HS-5 (cell line): ENCODE data around the gene MAP2K4.

Experiments used
- DNase-seq: peaks from one replicate; pipeline ENCODE4 v3.0.0-alpha.2; 2012; ENCODE audit warnings: low read depth

MAP2K4 gene

GRCh38 chr17:12089809-12090384 lies 69.2 kb downstream of the MAP2K4 start:
- DNase-seq = peak; percentile 35

GRCh38 chr17:12094336-12094735 lies 73.7 kb downstream of the MAP2K4 start:
- no peak for DNase-seq

DNA sequence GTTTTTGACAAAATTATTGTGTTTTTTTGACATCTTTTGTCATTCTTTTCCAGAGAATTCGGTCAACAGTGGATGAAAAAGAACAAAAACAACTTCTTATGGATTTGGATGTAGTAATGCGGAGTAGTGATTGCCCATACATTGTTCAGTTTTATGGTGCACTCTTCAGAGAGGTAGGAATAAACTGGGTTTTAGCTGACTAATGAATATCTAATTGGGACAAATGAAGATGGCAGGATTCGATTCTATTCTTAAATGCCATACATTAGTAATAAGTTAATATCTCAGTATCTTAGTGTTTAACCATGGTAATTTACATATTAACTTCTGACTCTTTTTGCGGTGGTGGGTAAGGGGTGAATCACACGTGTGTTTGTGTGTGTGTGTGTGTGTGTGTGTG lies 74.8 kb downstream of the MAP2K4 start:
- no peak for DNase-seq

DNA sequence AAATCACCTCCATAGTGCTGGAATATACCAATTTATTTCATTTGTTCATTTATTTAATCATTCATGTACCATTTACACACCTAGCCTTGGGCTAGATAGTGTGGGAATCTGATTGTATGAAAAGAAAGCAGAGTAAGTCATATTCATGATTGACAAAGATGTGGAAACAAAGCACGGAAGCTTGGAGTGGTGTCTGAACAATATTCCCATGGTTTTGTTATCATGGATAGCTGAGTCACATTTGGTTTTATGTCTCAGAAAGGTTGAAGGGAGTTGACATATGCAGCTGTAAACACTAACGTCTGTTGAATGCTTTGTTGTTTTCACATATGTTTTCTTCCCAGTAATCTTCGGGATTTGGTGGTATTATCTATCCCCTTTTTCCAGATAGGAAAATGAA lies 76.6 kb downstream of the MAP2K4 start:
- no peak for DNase-seq

GRCh38 chr17:12098568-12098967 lies 77.9 kb downstream of the MAP2K4 start:
- DNase-seq = no peak

- no peak for DNase-seq
Observed at GRCh38 chr17:12099412-12099811, 78.7 kb downstream of the MAP2K4 start.

GRCh38 chr17:12104831-12105230 lies 84.2 kb downstream of the MAP2K4 start:
- no peak for DNase-seq

DNA sequence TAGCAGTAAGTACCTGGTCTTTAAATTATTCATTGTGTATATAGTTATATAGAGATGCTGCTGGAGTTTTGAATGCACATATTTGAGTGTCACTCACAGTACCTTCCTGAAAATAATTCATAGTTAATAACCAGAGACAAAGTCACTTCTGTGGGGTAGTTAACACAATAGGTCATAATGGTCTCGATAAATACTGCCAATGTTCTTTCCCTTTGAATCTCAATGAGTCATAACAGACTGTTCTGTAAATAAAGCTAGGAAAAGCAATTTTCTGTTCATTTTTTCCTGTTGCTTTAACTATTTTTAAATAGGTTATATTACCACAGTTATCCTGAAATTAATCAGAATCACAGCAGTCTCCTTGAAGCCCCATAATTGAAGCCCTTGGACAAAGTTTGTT lies 87.2 kb downstream of the MAP2K4 start:
- DNase-seq = no peak

DNA sequence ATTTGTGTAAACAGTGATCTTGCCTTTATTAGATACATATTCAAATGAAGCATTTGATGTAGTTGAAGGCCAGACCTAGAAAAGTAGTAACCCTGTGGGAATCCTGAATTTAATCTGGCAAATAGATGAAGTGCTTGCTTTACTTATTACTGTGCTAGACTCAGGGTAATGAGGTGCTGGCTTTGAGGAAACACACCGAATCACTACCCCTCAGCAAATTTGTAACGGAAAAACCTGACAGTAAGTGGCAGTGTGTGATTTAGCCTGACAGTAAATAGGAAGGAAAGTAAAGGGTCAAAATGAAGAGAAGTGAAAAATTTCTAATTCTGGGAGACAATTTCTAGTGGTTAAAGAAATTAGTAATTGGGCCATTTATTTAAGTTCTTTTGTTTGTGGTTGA lies 90.2 kb downstream of the MAP2K4 start:
- no peak for DNase-seq

DNA sequence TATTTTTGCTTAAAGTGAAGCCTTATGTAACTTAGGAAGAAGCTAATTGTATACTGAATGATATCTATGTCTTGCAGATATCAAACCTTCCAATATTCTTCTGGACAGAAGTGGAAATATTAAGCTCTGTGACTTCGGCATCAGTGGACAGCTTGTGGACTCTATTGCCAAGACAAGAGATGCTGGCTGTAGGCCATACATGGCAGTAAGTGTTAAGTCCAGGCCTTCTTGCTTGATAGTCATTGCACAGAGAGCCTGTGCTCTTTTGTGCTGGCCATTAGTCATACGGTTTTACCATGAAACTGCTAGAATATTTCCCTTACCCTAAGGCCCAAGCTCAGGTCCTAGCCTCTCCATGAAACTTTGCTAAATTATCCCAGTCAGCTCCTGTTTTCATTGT lies 92.5 kb downstream of the MAP2K4 start:
- DNase-seq = no peak

- no peak for DNase-seq
Observed at GRCh38 chr17:12114686-12115418, 94.2 kb downstream of the MAP2K4 start.

DNA sequence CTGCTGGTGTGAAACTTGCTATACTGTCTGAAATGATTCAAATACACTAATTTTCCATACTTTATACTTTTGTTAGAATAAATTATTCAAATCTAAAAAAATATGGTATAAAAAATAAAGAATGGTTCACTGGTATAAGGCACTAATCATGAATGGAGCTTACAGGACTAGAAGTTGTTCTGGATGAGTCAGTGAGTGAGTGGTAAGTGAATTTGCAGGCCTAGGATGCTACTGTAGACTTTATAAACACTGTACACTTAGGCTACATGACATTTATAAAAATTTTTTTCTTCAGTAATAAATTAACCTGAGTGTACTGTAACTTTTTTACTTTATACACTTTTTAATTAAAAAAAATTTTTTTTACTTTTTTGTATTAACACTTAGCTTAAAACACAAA lies 95.5 kb downstream of the MAP2K4 start:
- no peak for DNase-seq

- no peak for DNase-seq
Observed at GRCh38 chr17:12118617-12119016, 97.9 kb downstream of the MAP2K4 start.

GRCh38 chr17:12122075-12122474 lies 101.4 kb downstream of the MAP2K4 start:
- no peak for DNase-seq

- DNase-seq = no peak
Observed at GRCh38 chr17:12127177-12127576, 106.5 kb downstream of the MAP2K4 start.

- DNase-seq = no peak
Observed at GRCh38 chr17:12127667-12128066, 107.0 kb downstream of the MAP2K4 start.

DNA sequence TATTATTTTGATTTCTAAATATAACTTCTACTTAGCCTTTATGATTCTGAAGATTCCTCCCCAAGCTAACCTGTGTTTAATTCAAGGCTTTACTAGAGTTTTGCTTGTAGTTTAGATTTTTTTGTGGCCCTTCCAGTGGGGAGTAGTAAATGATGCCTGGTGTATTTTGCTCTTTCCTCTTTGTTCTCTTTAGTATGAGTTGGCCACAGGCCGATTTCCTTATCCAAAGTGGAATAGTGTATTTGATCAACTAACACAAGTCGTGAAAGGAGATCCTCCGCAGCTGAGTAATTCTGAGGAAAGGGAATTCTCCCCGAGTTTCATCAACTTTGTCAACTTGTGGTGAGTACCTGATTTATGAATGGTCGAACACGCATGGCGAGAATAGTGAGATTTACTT lies 108.3 kb downstream of the MAP2K4 start:
- DNase-seq = no peak

- no peak for DNase-seq
Observed at GRCh38 chr17:12133183-12133582, 112.5 kb downstream of the MAP2K4 start.

DNA sequence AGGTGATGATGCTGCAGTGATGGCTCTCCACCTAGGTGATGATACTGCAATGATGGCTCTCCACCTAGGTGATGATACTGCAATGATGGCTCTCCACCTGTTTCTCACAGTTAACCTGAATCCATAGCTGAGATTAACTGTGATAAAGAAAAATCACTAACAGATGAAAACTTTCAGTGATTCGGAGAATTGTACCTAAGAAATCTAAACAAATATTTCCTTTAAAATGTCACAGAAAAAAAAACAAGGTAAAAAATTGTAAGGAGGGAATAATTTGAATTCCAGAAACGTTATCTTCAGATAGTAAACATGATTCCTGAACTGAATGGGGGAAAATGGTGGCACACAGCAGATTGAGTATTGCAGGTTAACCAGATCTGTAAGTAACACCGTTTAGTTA lies 113.4 kb downstream of the MAP2K4 start:
- no peak for DNase-seq

DNA sequence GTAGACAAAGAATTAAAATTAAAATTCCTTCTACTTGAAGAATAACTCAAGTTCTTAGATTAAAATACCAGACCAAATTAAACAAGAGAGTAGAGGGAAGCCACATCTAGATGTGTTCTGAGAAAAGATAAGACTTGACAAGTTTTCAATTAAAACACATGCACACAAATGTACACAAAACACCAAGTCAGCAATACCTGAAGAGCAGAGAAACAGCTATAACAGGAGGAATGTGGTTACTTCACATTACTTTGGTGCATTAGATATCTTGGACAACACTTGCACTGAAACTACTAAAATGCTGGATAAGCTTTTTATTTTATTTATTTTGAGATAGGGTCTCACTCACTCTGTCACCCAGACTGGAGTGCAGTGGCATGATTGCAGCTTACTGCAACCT lies 113.9 kb downstream of the MAP2K4 start:
- DNase-seq = no peak

DNA sequence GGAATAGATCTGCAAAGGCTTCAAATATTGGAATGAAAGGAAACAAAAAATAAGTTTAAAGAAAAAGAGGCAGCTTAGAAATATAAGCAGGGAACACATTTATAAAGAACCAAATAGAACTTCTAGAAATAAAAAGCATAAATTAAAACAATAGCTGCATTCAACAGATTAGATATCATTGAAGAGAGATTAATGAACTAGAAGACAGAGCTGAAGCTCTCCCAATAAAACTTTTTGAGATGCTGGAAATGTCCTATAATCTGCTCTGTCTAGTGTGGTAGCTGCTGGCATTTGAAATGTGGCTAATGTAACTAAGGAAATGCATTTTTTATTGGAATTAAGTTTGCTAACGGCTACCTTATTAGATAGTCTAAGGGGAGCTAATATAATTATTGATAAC lies 115.6 kb downstream of the MAP2K4 start:
- DNase-seq = no peak

DNA sequence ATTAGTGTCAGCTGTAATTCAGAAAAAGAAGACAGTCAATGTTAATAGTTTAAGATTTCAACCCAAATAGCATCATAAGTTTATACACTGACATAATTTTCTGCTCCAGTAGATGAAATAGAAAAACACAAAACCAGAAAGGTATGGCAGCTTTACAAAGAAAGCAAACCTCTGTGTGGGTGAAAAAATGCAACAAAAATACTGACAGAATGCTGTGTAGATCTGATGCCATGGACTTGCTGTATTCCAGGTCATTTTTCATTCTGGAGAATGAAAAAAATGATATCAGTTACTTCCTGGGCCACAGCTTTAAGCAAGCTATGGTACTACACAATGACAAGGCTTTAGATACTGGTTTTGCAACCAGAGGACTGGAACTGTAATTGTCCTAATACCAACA lies 116.0 kb downstream of the MAP2K4 start:
- DNase-seq = no peak

GRCh38 chr17:12137859-12138258 lies 117.2 kb downstream of the MAP2K4 start:
- no peak for DNase-seq

DNA sequence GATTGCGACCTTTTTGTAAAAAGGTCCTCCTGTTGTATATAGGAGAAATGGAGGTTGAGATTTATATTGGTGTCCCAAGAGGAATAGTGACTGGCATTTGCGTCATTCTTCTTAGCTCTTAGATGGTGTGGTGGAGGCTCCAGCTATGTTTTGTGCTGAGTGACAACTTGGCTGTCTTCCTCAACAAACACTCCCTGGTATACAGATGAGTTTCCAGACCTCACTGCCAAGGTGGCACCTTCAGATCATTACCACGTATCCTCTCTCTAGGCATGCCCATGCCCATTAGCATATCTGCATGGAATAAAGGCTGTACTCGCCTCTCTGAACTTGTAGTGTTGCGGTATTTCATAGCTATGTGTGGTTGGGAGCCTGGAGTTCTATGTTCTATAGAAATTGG lies 120.0 kb downstream of the MAP2K4 start:
- DNase-seq = no peak
